NCI-H1694 (cell line): Measurements from ENCODE around the gene ECHS1.
"Not testable (repeated sequence)": the region's sequence is repeated elsewhere in the genome, so short reads cannot be mapped to it uniquely, and the experiment has no call there.

ENCODE experiments used
- DNase-seq: peaks from one replicate; lab custom pipeline; 2025; lab: John Stamatoyannopoulos, UW

ECHS1 gene

GRCh38 chr10:133373174-133374090, at the start of gene ECHS1:
Gene ECHS1, minus strand, starts transcription at chr10:133373354. Its CDS starts 21 bp downstream, at chr10:133373333.
- peak; percentile 53 for DNase-seq

- no peak for DNase-seq
Observed at GRCh38 chr10:133422223-133422806, 49.2 kb upstream of the ECHS1 start.

- DNase-seq, result no peak
Observed at GRCh38 chr10:133421336-133422222, 48.4 kb upstream of the ECHS1 start.

- no peak for DNase-seq
Observed at GRCh38 chr10:133420579-133420978, 47.4 kb upstream of the ECHS1 start.

DNA sequence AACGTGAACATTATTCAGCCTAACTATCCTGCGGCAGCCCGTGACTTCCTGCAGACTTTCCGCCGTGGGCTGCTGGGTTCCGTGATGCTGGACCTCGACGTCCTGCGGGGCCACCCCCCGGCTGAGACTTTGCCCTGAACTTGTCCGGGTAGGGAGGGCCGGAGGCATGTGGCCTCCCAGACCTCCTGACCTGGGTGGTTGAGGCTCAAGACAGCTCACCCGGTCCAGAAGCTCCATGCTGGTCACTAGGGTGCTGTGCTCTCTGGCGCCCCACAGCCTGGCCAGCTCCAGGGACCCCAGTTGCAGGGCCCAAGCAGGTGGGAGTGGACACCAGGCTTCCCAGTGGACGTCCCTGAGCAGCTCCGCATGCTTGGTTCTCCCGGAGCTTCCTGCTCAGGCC, 46.9 kb upstream of the ECHS1 start:
- no peak for DNase-seq

- DNase-seq, result no peak
Observed at GRCh38 chr10:133419211-133419950, 46.2 kb upstream of the ECHS1 start.

DNA sequence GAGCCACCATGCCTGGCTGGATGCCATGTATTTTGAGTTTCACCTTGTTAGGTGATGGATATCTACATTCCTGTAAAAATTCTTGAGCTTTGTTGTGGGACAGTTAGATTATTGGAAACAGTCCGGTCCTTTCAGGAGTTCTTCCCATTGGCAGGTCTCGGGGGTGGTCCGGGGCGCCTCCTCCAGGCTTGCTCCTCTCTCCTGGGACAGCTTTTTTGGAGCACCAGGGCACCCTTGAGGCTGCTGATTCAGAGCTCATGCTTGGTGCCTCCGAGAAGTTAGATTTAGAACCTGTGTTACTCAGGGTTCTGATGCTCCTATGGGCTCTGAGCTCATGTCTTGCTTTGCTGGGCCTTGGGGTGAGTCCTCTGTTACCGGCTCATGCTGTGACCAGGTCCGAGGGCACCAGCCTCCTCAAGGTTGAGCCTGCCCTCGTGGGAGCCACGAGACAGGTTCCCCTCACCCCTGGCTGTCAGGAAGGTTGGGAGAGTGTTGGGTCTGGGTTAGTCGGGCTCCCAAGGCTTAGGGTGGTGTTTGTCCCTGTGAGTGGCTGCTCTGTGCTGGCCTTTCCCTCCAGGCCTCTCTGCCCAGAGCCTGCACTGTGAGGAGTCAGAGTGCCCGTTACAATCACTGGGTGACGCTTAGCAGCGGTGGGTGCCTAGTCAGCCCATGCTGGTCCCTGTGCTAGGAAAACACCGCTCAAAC, 45.3 kb upstream of the ECHS1 start:
- no peak for DNase-seq

DNA sequence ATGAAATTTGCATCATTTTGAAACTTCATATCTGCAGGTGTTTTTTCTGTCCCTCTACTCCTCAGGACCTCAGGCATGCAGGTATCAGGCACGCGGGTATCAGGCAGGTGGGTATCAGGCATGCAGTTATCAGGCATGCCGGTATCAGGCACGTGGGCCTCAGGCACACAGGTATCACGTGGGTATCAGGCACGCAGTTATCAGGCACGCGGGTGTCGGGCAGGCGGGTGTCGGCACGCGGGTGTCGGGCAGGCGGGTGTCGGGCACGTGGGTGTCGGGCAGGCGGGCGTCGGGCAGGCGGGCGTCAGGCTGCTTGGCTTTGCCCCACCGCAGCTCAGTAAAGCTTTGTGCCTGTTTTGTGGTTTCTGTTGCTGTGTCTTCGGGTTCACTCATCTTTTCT, 42.6 kb upstream of the ECHS1 start:
- DNase-seq, result no peak

DNA sequence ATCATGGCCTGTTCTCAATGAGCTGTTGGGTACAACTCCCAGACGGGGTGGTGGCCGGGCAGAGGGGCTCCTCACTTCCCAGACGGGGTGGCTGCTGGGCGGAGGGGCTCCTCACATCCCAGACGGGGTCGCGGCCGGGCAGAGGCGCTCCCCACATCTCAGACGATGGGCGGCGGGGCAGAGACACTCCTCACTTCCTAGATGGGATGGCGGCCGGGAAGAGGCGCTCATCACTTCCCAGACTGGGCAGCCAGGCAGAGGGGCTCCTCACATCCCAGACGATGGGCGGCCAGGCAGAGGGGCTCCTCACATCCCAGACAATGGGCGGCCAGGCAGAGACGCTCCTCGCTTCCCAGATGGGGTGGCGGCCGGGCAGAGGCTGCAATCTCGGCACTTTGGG, 41.2 kb upstream of the ECHS1 start:
- DNase-seq, result not testable (repeated sequence)

GRCh38 chr10:133412381-133412711, 39.2 kb upstream of the ECHS1 start:
- DNase-seq, result no peak

DNA sequence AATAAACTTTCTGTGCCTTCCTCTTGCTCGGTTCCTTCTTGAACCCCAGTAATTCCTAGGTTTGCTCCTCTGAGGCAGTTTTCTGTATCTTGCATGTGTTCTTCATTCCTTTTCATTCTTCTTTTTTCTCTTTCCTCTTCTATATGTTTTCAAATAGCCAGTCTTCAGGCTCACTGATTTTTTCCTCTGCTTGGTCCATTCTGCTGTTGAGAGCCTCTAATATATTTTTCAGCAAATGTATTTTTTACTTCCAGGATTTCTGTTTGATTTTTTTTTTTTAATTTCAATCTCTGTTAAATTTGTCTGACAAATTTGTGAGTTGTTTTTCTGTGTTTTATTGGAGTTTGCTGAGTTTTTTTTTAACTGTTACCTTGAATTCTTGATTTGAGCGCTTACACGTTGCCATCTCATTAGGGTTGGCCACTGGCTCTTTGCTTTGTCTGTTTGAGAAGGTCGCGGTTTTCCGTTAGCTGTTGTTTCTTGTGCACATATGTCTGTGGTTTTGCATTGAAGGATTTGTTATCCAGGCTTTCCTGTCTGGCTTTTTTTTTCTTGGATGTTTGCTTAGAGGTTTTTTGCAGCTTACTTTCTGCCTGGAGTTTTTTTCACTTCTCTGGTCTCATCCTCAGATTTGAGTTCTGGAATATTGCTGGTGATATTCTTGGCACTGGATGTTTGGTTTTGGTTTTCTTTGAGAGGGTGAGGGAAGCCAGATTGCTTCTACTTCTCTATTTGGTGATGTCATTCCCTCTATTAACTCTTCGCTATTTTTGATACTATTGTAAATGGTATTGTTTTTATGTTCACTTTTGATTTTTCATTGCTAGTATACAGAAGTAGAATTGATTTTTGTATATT, 38.6 kb upstream of the ECHS1 start:
- no peak for DNase-seq

DNA sequence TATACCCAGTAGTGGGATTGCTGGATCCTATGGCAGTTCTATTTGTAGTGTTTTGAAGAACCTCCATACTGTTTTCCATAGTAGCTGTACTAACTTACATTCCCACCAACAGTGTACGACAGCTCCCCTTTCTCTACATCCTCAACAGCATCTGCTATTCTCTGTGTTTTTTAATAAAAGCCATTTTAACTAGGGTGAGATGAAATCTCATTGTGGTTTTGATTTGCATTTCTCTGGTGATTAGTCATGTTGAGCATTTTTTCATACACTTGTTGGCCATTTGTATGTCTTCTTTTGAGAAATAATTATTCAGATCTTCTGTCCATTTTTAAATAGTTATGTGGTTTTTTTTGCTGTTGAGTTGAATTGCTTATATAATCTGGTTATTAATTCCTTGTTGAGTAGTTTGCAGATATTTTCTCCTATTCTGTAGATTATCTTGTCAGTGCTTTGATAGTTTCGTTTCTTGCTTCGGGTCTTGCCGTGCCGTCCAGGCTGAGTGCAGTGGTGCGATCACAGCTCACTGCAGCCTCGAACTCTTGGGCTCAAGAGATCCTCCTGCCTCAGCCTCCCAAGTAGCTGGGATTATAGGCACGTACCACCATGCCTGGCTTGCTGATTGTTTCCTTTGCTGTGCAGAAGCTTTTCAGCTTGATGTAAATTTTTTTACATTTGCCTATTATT, 32.8 kb upstream of the ECHS1 start:
- no peak for DNase-seq

- no peak for DNase-seq
Observed at GRCh38 chr10:133405272-133405671, 32.1 kb upstream of the ECHS1 start.

- DNase-seq, result no peak
Observed at GRCh38 chr10:133403784-133404183, 30.6 kb upstream of the ECHS1 start.

DNA sequence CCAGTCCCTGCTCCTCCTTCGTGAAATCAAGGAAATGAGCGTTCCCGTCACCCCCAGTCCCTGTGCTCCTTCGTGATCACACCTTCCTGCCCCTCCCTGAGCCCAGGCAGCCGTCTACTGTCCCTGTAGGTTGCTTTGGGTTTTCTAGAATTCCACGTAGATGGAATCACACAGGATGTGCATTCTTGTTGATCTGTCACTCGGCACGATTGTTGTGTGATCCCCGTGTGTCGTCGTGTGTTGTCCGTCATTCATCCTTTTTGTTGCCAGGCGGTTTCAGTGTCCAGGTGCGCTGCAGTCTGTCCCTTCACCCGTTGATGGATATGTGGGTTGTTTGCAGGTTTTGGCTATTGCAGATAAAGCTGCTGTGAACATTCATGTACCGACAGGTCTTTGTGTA, 30.2 kb upstream of the ECHS1 start:
- DNase-seq, result no peak

GRCh38 chr10:133401981-133402725, 29.0 kb upstream of the ECHS1 start:
- no peak for DNase-seq

- DNase-seq, result no peak
Observed at GRCh38 chr10:133401500-133401899, 28.3 kb upstream of the ECHS1 start.

GRCh38 chr10:133400624-133401424, 27.7 kb upstream of the ECHS1 start:
- no peak for DNase-seq
